HepG2 (cell line): Measurements from ENCODE around the gene PACS2. TPM values are rescaled to one million over a fixed set of nuclear protein-coding genes. Genes with fewer than 3 reads are reported as not detected.

Source experiments
- ATAC-seq: fragments of 200-7000 bp; cut with Tn5 transposase; 3 replicates; pipeline ENCODE4 v1.9.1; 2020; ENCODE audit warnings: mild to moderate bottlenecking, moderate library complexity
- BruUV-seq: library from RNA; stranded (reverse); fragments of 400-500 nt; replicated peaks from 2 replicates; lab custom pipeline; 2021; lab: Mats Ljungman, UMichigan
- CTCF ChIA-PET: fragments of 300-600 bp; formaldehyde crosslinking; extraction: SDS; loops from one replicate; lab custom pipeline; 2021; ENCODE audit warnings: low total read pairs, inconsistent platforms, low intra/inter-chr PET ratio; lab: Yijun Ruan, JAX
- POLR2A ChIA-PET: fragments of 350-600 bp; sonication (Branson Sonifier 250); formaldehyde crosslinking; loops from one replicate; lab custom pipeline; 2020; ENCODE audit warnings: antibody characterized with exemption, inconsistent platforms; lab: Yijun Ruan, JAX
- DNase-seq: peaks from one replicate; pipeline ENCODE4 v3.0.0-alpha.2; 2015; ENCODE audit warnings: low spot score
- FAIRE-seq: peaks from 3 replicates; lab custom pipeline; 2011; peaks lifted over from hg19 to GRCh38; lab: Jason Lieb, UNC
- H2AFZ ChIP-seq: one replicate; pipeline ENCODE4 v1.6.1; 2011; ENCODE audit warnings: low read length, inconsistent platforms
- H3K27ac ChIP-seq: fragments of 300-600 bp; 3 replicates; pipeline ENCODE4 v1.8.0; 2011; ENCODE audit warnings: mixed run types, mild to moderate bottlenecking, mixed read lengths, low read length, inconsistent platforms; ENCODE audit not compliant: insufficient read depth; ENCODE audit errors: extremely low read length
- H3K27me3 ChIP-seq, 2 experiments: fragments of 200-600 bp in 1 of 2; 2 replicates in 1 of 2; 3 replicates in 1 of 2; pipeline versions ENCODE4 v1.6.0 to v1.8.0; 2011; ENCODE audit warnings: low read length in 2 of 2, mild to moderate bottlenecking in 2 of 2, moderate library complexity in 2 of 2, inconsistent platforms in 1 of 2; ENCODE audit not compliant: insufficient read depth in 2 of 2, control insufficient read depth in 1 of 2
- H3K36me3 ChIP-seq, 2 experiments: fragments of 200-600 bp in 1 of 2; replicated peaks in 1 of 2; 2 replicates in 1 of 2; 3 replicates in 1 of 2; pipeline versions ENCODE4 v1.5.1 to v1.8.0; 2011; ENCODE audit warnings: low read length in 2 of 2, inconsistent platforms in 1 of 2; ENCODE audit not compliant: insufficient read depth in 2 of 2, control insufficient read depth in 1 of 2
- H3K4me1 ChIP-seq: 2 replicates; pipeline ENCODE4 v1.5.1; 2012; ENCODE audit warnings: low read length, inconsistent platforms; ENCODE audit not compliant: insufficient read depth
- H3K4me2 ChIP-seq: 2 replicates; pipeline ENCODE4 v1.6.0; 2011; ENCODE audit warnings: low read depth, low read length, inconsistent platforms
- H3K4me3 ChIP-seq, 3 experiments: fragments of 200-600 bp in 1 of 3; sonication (generic), shearing (Covaris generic) in 1 of 3; replicated peaks in 1 of 3; 2 replicates each; pipeline ENCODE4 v1.5.1; 2011 to 2016; ENCODE audit warnings: low read length in 3 of 3, inconsistent platforms in 2 of 3, low read depth in 2 of 3, mild to moderate bottlenecking in 2 of 3, control low read depth in 1 of 3, mixed read lengths in 1 of 3; ENCODE audit not compliant: insufficient read depth in 1 of 3
- H3K79me2 ChIP-seq: one replicate; pipeline ENCODE4 v1.6.1; 2011; ENCODE audit warnings: low read length, inconsistent platforms; ENCODE audit not compliant: insufficient read depth
- H3K9ac ChIP-seq: 2 replicates; pipeline ENCODE4 v1.6.0; 2011; ENCODE audit warnings: mild to moderate bottlenecking, low read depth, low read length, inconsistent platforms; ENCODE audit not compliant: insufficient read depth
- H3K9me3 ChIP-seq: 2 replicates; pipeline ENCODE4 v1.5.1; 2012; ENCODE audit warnings: mild to moderate bottlenecking, low read length
- H4K20me1 ChIP-seq: 2 replicates; pipeline ENCODE4 v1.6.0; 2011; ENCODE audit warnings: inconsistent platforms, mild to moderate bottlenecking, low read length, moderate library complexity; ENCODE audit not compliant: insufficient read depth
- ARNTL ChIP-seq: sonication (generic); formaldehyde crosslinking; IDR thresholded peaks from 2 replicates; pipeline ENCODE4 v1.4.0; 2020; ENCODE audit warnings: mild to moderate bottlenecking, missing genetic modification reagents
- FOXK1 ChIP-seq: sonication (generic); formaldehyde crosslinking; IDR thresholded peaks from 2 replicates; pipeline ENCODE4 v1.4.0; 2020; ENCODE audit warnings: low read depth, missing genetic modification reagents, borderline replicate concordance
- HMGXB3 ChIP-seq: sonication (generic); formaldehyde crosslinking; IDR thresholded peaks from 2 replicates; pipeline ENCODE4 v1.4.0; 2020; ENCODE audit warnings: missing genetic modification reagents, borderline replicate concordance
- RBFOX2 ChIP-seq: fragments of 200-400 bp; formaldehyde crosslinking; IDR thresholded peaks from 2 replicates; pipeline ENCODE4 v1.6.1; 2017; ENCODE audit warnings: low read depth, mild to moderate bottlenecking, low read length
- ZNF260 ChIP-seq: sonication (generic); formaldehyde crosslinking; IDR thresholded peaks from 2 replicates; pipeline ENCODE4 v1.4.0; 2020; ENCODE audit warnings: missing genetic modification reagents, low read depth, mild to moderate bottlenecking, borderline replicate concordance
- ZNF441 ChIP-seq: sonication (generic); formaldehyde crosslinking; IDR thresholded peaks from 2 replicates; pipeline ENCODE4 v1.7.0; 2021; ENCODE audit warnings: missing genetic modification reagents, borderline replicate concordance
- ZNF556 ChIP-seq: sonication (generic); formaldehyde crosslinking; IDR thresholded peaks from 2 replicates; pipeline ENCODE4 v1.4.0; 2020; ENCODE audit warnings: mild to moderate bottlenecking, missing genetic modification reagents, borderline replicate concordance
- WGBS: methylation state at CpG from one replicate; pipeline ENCODE4 v1.1.6; 2017; ENCODE audit warnings: low lambda C conversion rate; 5-methylcytosine and 5-hydroxymethylcytosine counted together
- in situ Hi-C: cut with HindIII; loops from 2 replicates; pipeline ENCODE4 v1.10.0; 2017; ENCODE audit warnings: low pct_unique_long_range_greater_than_20kb; ENCODE audit not compliant: extremely low pct_ligation_motif_present
- intact Hi-C: fragments of 100-400 bp; cut with micrococcal nuclease; formaldehyde crosslinking; loops from one replicate; pipeline ENCODE4 v1.10.0; 2022; ENCODE audit not compliant: unreplicated experiment
- polyA plus RNA-seq, 8 experiments: library from polyadenylated mRNA; depleted of rRNA in 3 of 8; stranded (reverse) in 7 of 8; unstranded in 1 of 8; fragments of >200 nt; fragmentation: Illumina TruSeq in 4 of 8; extraction: Trizol in 4 of 8; gene quantifications; 2 replicates each; pipeline versions ENCODE4 v1.2.1 to v1.2.3, GENCODE V29; 2011 to 2016; ENCODE audit warnings: low read depth in 4 of 8, missing spikeins in 1 of 8, mixed read lengths in 1 of 8; ENCODE audit not compliant: insufficient read depth in 1 of 8
- total RNA-seq, 5 experiments: library from RNA; depleted of rRNA; stranded (reverse); fragments of >200 nt; fragmentation: Illumina TruSeq; extraction: Trizol; gene quantifications; 2 replicates each; pipeline ENCODE4 v1.2.3, GENCODE V29; 2016; ENCODE audit warnings: low read depth in 1 of 5
- TF ChIP-seq, protein P1 (sequence below): fragments of 450-650 bp; IDR thresholded peaks from 2 replicates; pipeline ENCODE4 v1.6.1; 2017; ENCODE audit warnings: mild to moderate bottlenecking

Gene PACS2
- total and polyA plus RNA-seq, 2 of the 13 experiments (the other 11 are each of a cell fraction or from before 2014, with no cell fraction given), result 23.6 to 27.6 TPM

DNA sequence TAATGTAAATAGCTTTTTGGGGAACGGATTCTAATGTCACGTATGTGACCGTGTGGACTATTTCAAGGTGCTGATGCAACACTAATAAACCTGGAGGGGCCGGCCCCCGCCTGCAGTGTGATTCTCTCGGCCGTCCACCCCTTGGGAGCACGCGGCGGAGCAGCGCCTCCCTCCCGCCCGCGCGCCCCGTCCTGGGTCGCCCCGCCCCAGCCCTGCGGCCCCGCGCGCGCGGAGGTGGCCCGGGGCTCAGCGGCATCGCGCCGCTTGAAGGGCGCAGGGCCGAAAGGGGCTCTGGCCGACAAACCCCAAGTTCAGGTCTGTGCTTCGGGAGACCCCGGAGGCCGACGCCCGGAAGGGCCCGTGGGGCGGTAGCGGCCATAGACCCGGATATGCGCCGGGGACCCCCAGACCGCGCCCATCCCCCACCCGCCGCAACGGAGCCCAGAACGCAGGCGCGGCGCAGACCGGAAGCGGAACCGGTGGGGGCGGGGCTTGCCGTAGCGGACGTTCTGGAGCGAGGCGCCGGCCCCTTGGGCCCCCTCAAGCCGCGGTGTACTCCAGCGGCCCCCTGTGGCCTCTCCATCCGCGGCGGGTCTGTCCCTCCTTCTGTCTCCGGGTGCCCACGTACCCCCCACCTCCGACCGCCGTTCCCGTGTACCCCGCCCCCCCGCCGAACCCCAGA, 83.6 kb downstream of the PACS2 start, which contains the start of gene TEX22 (continued):
- TF ChIP-seq, protein P1, sequence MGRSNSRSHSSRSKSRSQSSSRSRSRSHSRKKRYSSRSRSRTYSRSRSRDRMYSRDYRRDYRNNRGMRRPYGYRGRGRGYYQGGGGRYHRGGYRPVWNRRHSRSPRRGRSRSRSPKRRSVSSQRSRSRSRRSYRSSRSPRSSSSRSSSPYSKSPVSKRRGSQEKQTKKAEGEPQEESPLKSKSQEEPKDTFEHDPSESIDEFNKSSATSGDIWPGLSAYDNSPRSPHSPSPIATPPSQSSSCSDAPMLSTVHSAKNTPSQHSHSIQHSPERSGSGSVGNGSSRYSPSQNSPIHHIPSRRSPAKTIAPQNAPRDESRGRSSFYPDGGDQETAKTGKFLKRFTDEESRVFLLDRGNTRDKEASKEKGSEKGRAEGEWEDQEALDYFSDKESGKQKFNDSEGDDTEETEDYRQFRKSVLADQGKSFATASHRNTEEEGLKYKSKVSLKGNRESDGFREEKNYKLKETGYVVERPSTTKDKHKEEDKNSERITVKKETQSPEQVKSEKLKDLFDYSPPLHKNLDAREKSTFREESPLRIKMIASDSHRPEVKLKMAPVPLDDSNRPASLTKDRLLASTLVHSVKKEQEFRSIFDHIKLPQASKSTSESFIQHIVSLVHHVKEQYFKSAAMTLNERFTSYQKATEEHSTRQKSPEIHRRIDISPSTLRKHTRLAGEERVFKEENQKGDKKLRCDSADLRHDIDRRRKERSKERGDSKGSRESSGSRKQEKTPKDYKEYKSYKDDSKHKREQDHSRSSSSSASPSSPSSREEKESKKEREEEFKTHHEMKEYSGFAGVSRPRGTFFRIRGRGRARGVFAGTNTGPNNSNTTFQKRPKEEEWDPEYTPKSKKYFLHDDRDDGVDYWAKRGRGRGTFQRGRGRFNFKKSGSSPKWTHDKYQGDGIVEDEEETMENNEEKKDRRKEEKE, result no peak
- TF ChIP-seq ARNTL, result no peak
- peak; percentile 93 for TF ChIP-seq RBFOX2
- TF ChIP-seq FOXK1 (CRISPR knock-in tag), result peak; percentile 51; the same call in 1 of the 2 replicates
- TF ChIP-seq ZNF260 (CRISPR knock-in tag), result no peak

DNA sequence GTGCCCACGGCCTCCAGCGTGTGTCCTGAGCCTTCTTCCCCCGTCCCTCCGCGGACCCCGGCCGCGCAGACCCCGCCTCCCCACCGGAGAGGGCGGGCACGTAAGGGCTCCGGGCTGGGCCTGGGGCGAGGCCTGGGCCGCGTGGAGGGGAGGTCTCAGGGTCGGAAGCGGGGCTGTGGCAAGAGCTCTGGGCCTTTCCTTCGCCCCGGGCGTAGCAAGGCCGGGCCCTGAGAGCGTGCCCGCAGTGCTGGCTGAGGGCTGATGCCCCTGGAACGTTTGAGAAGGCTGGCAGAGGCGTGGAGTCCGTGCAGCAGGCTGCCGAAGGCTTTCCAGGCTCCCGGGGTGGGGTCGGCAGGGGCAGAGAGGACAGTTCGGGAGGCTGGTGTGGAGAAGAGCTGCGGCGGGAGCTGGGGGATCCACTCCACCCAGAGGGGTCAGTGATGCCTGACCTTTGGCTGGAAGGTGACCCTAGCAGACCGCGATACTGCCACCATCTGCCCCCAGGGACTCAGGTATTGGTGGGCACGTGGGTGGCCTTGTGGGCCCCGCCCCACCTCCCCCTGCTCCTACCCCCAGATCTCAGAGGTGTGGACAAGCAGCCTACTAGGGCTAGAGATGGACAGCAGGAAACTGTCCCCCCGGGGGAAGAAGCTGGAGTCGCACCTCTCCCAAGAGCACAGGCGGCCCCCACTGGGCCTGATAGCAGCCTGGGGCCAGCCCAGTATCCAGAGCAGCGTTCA, 84.3 kb downstream of the PACS2 start:
- Histone ChIP-seq H2AFZ (no peak overlapping the region), H3K4me1 (peaks cover 26% of the 10 kb centered on the region), H3K9me3 (no peaks in the 10 kb centered on the region), H4K20me1 (no peaks in the 10 kb centered on the region), H3K9ac (peak overlapping the region; percentile 98), H3K4me3 (peak overlapping the region; percentile 65 to 98 (median 71)), H3K27ac (peak overlapping the region; percentile 86), H3K36me3 (peaks cover 0 to 4% of the 10 kb centered on the region in 2 experiments; a peak in 4 of 5 replicates), H3K27me3 (no peaks in the 10 kb centered on the region), H3K79me2 (peaks cover 14% of the 10 kb centered on the region), H3K4me2 (peak overlapping the region; percentile 94)
- ATAC-seq, result peak; percentile 83
- POLR2A ChIA-PET, result interaction anchor here (0.6 to 1.8 kb wide), 8 partner anchors 10 to 98 kb away, joined by 3 to 12 read pairs (median 6); partner anchors contain the start of genes BRF1, MTA1 and PACS2
- CTCF ChIA-PET, result no interaction called here
- intact Hi-C loops (no loop called here), in situ Hi-C loops (no loop called here)
- FAIRE-seq, result no peak
- BruUV-seq, result no TSS peak
- WGBS, result no CpG with 5 or more reads among the region's 41 CpGs
- DNase-seq, result peak; percentile 50
- TF ChIP-seq ZNF556 (CRISPR knock-in tag), result 0 out of 2 replicates have a peak, but pooled peaks have one; percentile 21
- TF ChIP-seq ZNF441 (CRISPR knock-in tag), result no peak
- no peak for TF ChIP-seq HMGXB3 (CRISPR knock-in tag)
